Measurements from ENCODE around the gene HPDL. TPM values are rescaled to one million over a fixed set of nuclear protein-coding genes. Genes with fewer than 3 reads are reported as not detected.
"Not testable (repeated sequence)": the region's sequence is repeated elsewhere in the genome, so short reads cannot be mapped to it uniquely, and the experiment has no call there.

The HPDL gene
- total RNA-seq, 1 donor from 2014 or later: 31.0 TPM

DNA sequence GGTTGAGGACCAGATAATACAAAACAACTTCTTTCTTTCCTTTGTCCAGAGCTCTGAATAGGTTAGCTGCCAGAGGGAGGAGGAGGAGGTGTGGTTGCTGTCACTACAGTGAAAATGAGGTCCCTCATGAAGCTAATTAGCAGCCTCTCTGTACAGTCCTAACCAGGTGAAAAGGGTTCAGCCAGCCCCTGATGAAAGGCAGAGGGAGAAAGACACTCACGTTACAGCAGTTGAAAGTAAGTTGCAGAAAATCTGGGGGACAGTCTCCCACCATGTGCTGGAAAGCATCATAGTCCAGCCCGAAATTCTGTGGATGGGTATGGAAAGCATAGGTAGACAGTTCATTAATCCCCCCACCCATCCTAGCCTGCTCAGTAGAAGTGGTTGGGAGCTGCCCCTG, 19.8 kb downstream of the HPDL start:
- Mint-ChIP-seq H3K36me3 (ENCODE audit: low read depth) (peaks cover 25% of the 10 kb centered on the region), H3K4me1 (ENCODE audit: low read depth) (peaks cover 11% of the 10 kb centered on the region), H3K4me3 (no peak overlapping the region), H3K27me3 (ENCODE audit: insufficient read depth) (no peaks in the 10 kb centered on the region), H3K27ac (no peak overlapping the region), H3K9me3 (no peaks in the 10 kb centered on the region)
- intact Hi-C loops (cut with micrococcal nuclease): no loop called here
- DNase-seq (ENCODE audit: low spot score): no peak

DNA sequence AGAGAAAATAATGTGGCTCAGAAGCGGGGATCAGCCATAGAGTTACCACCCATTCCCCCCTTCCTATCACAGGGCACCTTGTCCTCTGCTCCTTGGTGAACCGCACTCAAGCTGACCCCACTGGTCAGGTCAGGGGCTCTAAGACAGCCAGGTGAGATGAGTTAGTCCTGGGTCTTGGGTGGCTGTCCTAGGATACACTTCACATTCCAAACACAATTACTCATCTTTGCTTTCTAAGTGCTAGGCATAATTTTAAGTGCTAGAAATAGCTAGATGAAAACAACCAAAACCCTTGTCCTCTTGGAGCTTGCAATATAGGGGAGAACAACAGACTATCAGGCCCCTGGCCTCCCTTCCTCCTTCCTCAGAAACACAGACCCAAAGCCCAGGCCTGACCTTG, 21.3 kb downstream of the HPDL start:
- Mint-ChIP-seq H3K4me1 (ENCODE audit: low read depth) (no peaks in the 10 kb centered on the region), H3K27me3 (ENCODE audit: insufficient read depth) (no peaks in the 10 kb centered on the region), H3K27ac (no peak overlapping the region), H3K36me3 (ENCODE audit: low read depth) (peaks cover 18% of the 10 kb centered on the region), H3K4me3 (no peak overlapping the region), H3K9me3 (no peaks in the 10 kb centered on the region)
- intact Hi-C loops (cut with micrococcal nuclease): no loop called here
- no peak for DNase-seq (ENCODE audit: low spot score)

- intact Hi-C loops (cut with micrococcal nuclease): no loop called here
- DNase-seq (ENCODE audit: low spot score): no peak
- Mint-ChIP-seq H3K9me3 (no peaks in the 10 kb centered on the region), H3K4me1 (ENCODE audit: low read depth) (no peaks in the 10 kb centered on the region), H3K27me3 (ENCODE audit: insufficient read depth) (no peaks in the 10 kb centered on the region), H3K4me3 (no peak overlapping the region), H3K36me3 (ENCODE audit: low read depth) (peaks cover 15% of the 10 kb centered on the region), H3K27ac (no peak overlapping the region)
Measured at GRCh38 chr1:45348609-45348965, 21.9 kb downstream of the HPDL start.

GRCh38 chr1:45348966-45349677, 22.4 kb downstream of the HPDL start:
- H3K27ac Mint-ChIP-seq: no peak overlapping the region
- no peak overlapping the region for H3K4me3 Mint-ChIP-seq
- H3K9me3 Mint-ChIP-seq: no peaks in the 10 kb centered on the region
- intact Hi-C loops (cut with micrococcal nuclease): no loop called here
- H3K36me3 Mint-ChIP-seq (ENCODE audit: low read depth): peaks cover 12% of the 10 kb centered on the region
- DNase-seq (ENCODE audit: low spot score): no peak
- H3K27me3 Mint-ChIP-seq (ENCODE audit: insufficient read depth): no peaks in the 10 kb centered on the region
- H3K4me1 Mint-ChIP-seq (ENCODE audit: low read depth): no peaks in the 10 kb centered on the region

DNA sequence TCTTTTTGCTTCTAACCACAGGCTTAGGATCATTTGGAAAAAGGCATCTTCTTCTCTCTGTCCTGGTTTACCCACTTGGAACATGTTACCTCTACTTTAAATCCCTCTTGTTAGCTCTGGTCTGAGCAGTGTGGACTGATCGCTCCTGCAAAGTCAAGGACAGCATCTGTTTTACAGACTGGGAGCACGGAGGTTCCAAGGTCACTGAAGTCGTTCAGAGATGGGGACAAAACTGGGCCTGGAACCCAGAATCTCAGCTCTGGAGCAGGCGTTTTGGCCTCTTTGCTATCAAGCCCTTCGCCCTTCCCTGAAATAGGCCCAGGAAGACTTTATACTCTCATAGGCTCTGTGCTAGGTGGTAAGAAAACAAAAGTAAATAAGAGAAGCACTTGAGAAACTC, 24.8 kb downstream of the HPDL start:
- H3K4me1 Mint-ChIP-seq (ENCODE audit: low read depth): no peaks in the 10 kb centered on the region
- H3K4me3 Mint-ChIP-seq: no peak overlapping the region
- no peaks in the 10 kb centered on the region for H3K36me3 Mint-ChIP-seq (ENCODE audit: low read depth)
- intact Hi-C loops (cut with micrococcal nuclease): no loop called here
- H3K9me3 Mint-ChIP-seq: no peaks in the 10 kb centered on the region
- no peak for DNase-seq (ENCODE audit: low spot score)
- no peaks in the 10 kb centered on the region for H3K27me3 Mint-ChIP-seq (ENCODE audit: insufficient read depth)
- no peak overlapping the region for H3K27ac Mint-ChIP-seq

GRCh38 chr1:45353685-45354084, 27.0 kb downstream of the HPDL start:
- DNase-seq (ENCODE audit: low spot score): no peak
- intact Hi-C loops (cut with micrococcal nuclease): no loop called here
- H3K27me3 Mint-ChIP-seq (ENCODE audit: insufficient read depth): peaks cover 2% of the 10 kb centered on the region
- no peaks in the 10 kb centered on the region for H3K9me3 Mint-ChIP-seq
- H3K27ac Mint-ChIP-seq: no peak overlapping the region
- H3K4me3 Mint-ChIP-seq: no peak overlapping the region
- H3K4me1 Mint-ChIP-seq (ENCODE audit: low read depth): no peaks in the 10 kb centered on the region
- H3K36me3 Mint-ChIP-seq (ENCODE audit: low read depth): no peaks in the 10 kb centered on the region

GRCh38 chr1:45354838-45355237, 28.1 kb downstream of the HPDL start:
- Mint-ChIP-seq H3K4me3 (no peak overlapping the region), H3K27me3 (ENCODE audit: insufficient read depth) (peaks cover 2% of the 10 kb centered on the region), H3K9me3 (no peaks in the 10 kb centered on the region), H3K27ac (no peak overlapping the region), H3K36me3 (ENCODE audit: low read depth) (no peaks in the 10 kb centered on the region), H3K4me1 (ENCODE audit: low read depth) (peaks cover 1% of the 10 kb centered on the region)
- DNase-seq (ENCODE audit: low spot score): no peak
- intact Hi-C loops (cut with micrococcal nuclease): no loop called here

- Mint-ChIP-seq H3K27me3 (ENCODE audit: insufficient read depth) (peaks cover 2% of the 10 kb centered on the region), H3K4me3 (no peak overlapping the region), H3K4me1 (ENCODE audit: low read depth) (peaks cover 5% of the 10 kb centered on the region), H3K27ac (no peak overlapping the region), H3K36me3 (ENCODE audit: low read depth) (no peaks in the 10 kb centered on the region), H3K9me3 (no peaks in the 10 kb centered on the region)
- no peak for DNase-seq (ENCODE audit: low spot score)
- intact Hi-C loops (cut with micrococcal nuclease): no loop called here
Measured at GRCh38 chr1:45355683-45356082, 29.0 kb downstream of the HPDL start.

GRCh38 chr1:45356186-45356585, 29.5 kb downstream of the HPDL start:
- DNase-seq (ENCODE audit: low spot score): no peak
- H3K9me3 Mint-ChIP-seq: no peaks in the 10 kb centered on the region
- H3K27me3 Mint-ChIP-seq (ENCODE audit: insufficient read depth): peaks cover 2% of the 10 kb centered on the region
- intact Hi-C loops (cut with micrococcal nuclease): no loop called here
- H3K27ac Mint-ChIP-seq: no peak overlapping the region
- H3K4me1 Mint-ChIP-seq (ENCODE audit: low read depth): peaks cover 5% of the 10 kb centered on the region
- H3K36me3 Mint-ChIP-seq (ENCODE audit: low read depth): no peaks in the 10 kb centered on the region
- no peak overlapping the region for H3K4me3 Mint-ChIP-seq

GRCh38 chr1:45359882-45360513, 33.3 kb downstream of the HPDL start:
- H3K36me3 Mint-ChIP-seq (ENCODE audit: low read depth): no peaks in the 10 kb centered on the region
- intact Hi-C loops (cut with micrococcal nuclease): loop anchor here (1.0 kb wide), 2 partner anchors 133 to 210 kb away; no protein-coding TSS in a partner anchor
- DNase-seq (ENCODE audit: low spot score): peak; percentile 5
- no peaks in the 10 kb centered on the region for H3K9me3 Mint-ChIP-seq
- H3K27me3 Mint-ChIP-seq (ENCODE audit: insufficient read depth): peaks cover 2% of the 10 kb centered on the region
- no peak overlapping the region for H3K27ac Mint-ChIP-seq
- peaks cover 5% of the 10 kb centered on the region for H3K4me1 Mint-ChIP-seq (ENCODE audit: low read depth)
- H3K4me3 Mint-ChIP-seq: no peak overlapping the region

DNA sequence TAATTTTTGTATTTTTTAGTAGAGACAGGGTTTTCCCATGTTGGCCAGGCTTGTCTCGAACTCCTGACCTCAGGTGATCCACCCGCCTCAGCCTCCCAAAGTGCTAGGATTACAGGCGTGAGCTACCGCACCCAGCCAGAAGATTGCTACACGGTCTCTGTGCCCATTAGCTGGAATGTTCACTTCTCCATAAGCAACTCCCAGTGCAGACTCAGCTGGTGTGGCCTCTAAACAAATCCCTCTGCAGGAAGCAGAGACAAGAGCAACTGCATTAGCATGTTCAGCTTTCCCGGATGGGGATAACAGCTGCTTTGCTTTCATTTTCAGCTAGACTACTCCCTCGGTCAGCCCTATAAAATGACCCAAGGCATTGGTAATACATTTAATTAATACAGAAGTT, 34.3 kb downstream of the HPDL start:
- H3K4me1 Mint-ChIP-seq (ENCODE audit: low read depth); H3K4me3 Mint-ChIP-seq; H3K9me3 Mint-ChIP-seq; intact Hi-C loops (cut with micrococcal nuclease); DNase-seq (ENCODE audit: low spot score); H3K27me3 Mint-ChIP-seq (ENCODE audit: insufficient read depth); H3K36me3 Mint-ChIP-seq (ENCODE audit: low read depth); H3K27ac Mint-ChIP-seq: not testable (repeated sequence)

- Mint-ChIP-seq H3K4me1 (ENCODE audit: low read depth) (peaks cover 5% of the 10 kb centered on the region), H3K4me3 (no peak overlapping the region), H3K9me3 (no peaks in the 10 kb centered on the region), H3K27ac (no peak overlapping the region), H3K36me3 (ENCODE audit: low read depth) (no peaks in the 10 kb centered on the region), H3K27me3 (ENCODE audit: insufficient read depth) (no peaks in the 10 kb centered on the region)
- DNase-seq (ENCODE audit: low spot score): no peak
- intact Hi-C loops (cut with micrococcal nuclease): no loop called here
Measured at GRCh38 chr1:45364294-45364693, 37.6 kb downstream of the HPDL start.

- Mint-ChIP-seq H3K4me3 (no peak overlapping the region), H3K27ac (no peak overlapping the region), H3K36me3 (ENCODE audit: low read depth) (no peaks in the 10 kb centered on the region), H3K9me3 (no peaks in the 10 kb centered on the region), H3K27me3 (ENCODE audit: insufficient read depth) (no peaks in the 10 kb centered on the region), H3K4me1 (ENCODE audit: low read depth) (peaks cover 2% of the 10 kb centered on the region)
- DNase-seq (ENCODE audit: low spot score): no peak
- intact Hi-C loops (cut with micrococcal nuclease): no loop called here
Measured at GRCh38 chr1:45365051-45365450, 38.4 kb downstream of the HPDL start.

DNA sequence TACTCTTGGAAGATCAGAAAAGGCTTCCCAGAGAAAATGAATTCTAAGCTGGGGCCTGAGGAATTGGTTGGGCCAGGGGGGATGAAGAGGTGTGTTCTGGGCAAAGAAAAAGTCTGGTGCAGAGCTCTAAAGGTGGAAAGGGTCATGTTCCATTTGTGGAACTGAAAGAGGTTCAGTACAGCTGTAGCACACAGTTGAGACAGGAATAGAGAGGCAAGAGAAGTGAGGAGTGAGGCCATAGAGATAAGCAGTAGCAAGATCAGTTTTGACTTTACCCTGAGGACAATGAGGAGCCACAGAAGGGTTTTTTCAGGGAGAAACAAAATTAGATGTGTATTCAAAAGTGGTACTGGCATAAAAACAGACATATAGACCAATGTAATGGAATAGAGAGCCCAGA, 43.9 kb downstream of the HPDL start:
- no peak for DNase-seq (ENCODE audit: low spot score)
- intact Hi-C loops (cut with micrococcal nuclease): no loop called here
- Mint-ChIP-seq H3K9me3 (no peaks in the 10 kb centered on the region), H3K27me3 (ENCODE audit: insufficient read depth) (no peaks in the 10 kb centered on the region), H3K36me3 (ENCODE audit: low read depth) (no peaks in the 10 kb centered on the region), H3K4me3 (no peak overlapping the region), H3K4me1 (ENCODE audit: low read depth) (no peaks in the 10 kb centered on the region), H3K27ac (no peak overlapping the region)

Data from activated T-helper 1 cell treated with anti-CD3 and anti-CD28 coated beads, Interleukin-12 subunit alpha, Interleukin-12 subunit beta, Interleukin-2, Interleukin-4 antibody, amounts not matched to agents 30 ng/mL and 10 ng/mL and 1 ng/mL, durations not matched to agents 14 hours and 24 hours and 36 hours (primary cell).